NCI-H187 (cell line): ENCODE data around the gene CAMTA1.

Source experiments
- DNase-seq, 2 experiments: peaks; one replicate each; lab custom pipeline; 2025; lab: John Stamatoyannopoulos, UW

The CAMTA1 gene

DNA sequence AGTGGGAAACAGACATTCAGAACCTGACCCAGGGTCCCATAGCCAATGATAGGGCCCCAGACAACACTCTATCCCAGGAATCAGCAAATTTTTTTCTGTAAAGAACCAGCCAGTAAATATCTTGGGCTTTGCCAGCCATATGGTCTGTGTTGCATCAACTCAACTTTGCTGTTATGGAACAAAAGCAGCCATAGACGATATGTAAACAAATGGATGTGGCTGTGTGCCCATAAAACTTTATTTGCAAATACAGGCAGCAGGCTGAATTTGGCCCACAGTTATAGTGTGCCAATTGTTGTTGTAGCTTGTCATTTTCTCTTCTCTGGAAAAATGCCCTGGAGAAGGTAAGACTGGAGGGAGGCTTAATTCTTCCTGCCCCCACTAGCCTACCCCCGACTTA, 554.7 kb downstream of the CAMTA1 start:
- DNase-seq, result no peak

DNA sequence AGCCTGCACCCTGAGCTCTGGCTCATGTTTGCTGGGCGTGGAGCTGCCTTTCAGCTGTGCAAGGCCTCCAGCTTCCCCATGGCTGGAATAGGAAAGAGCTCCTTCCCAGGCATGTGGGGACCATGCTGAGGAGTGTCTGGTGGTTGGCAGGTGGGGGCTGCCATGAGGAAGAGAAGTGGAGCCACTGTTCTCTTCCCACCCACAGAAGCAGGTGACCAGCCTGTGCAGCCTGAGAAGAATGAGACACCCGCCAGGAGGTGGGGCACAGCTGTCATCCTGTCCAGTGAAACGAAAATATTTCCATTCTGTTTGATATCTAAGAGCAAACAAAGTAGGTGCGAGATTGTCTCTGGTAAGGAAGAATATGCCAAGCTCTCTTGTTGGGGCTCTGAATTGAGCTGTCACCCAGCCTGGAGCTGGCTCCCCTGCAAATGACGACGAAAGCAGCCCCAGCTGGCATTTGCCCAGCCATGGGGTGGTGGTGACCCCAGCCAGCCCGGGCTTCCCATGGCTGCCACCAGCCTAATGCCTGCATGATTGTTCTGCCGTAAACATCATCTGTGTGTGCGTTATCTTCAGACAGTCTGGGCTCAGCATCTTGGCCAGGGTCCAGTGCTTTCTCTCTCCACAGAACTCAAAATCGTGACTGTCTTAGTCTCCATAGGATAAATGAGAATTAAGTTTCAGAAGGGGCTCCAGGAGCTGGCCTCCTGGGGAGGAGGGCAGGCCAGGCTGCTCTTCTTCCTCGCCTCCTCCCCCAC, 556.1 kb downstream of the CAMTA1 start:
- no peak for DNase-seq

DNA sequence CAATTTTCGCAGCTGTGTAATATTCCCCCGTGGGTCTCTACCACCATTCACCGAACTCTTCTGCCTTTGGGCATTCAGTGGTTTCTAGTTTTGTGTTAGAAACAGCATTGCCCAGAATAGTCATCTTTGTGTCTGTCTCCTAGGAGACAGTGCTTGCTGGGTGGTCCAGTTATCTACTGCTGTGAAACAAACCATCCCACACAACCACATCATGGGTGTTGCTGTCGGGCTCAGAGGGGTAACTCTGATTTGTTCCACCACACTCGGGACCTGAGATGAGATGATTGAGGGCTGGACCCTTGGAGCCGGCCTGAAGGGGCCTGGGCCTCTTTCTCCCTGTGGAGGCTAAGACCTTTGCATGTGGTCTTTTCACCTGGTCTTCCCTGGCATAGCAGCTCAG, 558.6 kb downstream of the CAMTA1 start:
- DNase-seq, result no peak

DNA sequence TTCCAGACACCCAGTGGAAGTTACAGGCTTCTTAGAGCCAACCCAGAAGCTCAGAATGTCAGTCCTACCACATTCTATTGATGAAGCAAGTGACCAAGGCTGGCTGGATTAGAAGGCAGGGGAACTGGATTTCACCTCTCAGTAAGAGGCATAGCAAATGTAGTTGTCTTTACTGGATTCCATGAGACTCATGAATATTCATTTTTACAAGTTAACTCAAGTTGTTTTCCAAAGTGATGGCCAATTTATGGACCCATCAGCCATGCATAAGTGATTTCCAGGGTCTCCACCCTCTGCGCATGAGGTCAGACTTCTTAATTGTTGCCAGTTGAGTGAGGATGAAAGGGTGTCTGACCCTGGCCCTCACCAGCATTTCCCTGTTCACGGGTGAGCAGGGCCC, 559.0 kb downstream of the CAMTA1 start:
- no peak for DNase-seq

DNA sequence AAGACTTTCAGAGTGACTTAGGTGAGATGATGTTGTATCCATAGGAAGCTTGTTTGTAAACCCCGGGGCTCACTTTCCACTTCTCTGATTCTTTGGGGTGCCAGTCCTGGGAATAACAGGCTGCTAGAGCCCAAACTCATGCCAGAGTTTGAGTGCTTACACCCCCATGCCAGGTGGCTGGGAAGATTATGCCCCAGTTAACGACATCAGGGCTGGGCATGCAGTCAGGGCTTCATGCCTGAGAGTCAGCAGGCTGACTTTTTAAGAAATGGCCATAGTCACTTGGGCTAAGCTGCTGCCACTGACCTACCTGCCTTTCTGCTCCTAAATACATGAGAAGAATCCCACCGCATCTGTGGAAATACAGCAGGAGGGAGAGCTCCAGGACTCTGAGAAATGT, 560.3 kb downstream of the CAMTA1 start:
- no peak for DNase-seq

DNA sequence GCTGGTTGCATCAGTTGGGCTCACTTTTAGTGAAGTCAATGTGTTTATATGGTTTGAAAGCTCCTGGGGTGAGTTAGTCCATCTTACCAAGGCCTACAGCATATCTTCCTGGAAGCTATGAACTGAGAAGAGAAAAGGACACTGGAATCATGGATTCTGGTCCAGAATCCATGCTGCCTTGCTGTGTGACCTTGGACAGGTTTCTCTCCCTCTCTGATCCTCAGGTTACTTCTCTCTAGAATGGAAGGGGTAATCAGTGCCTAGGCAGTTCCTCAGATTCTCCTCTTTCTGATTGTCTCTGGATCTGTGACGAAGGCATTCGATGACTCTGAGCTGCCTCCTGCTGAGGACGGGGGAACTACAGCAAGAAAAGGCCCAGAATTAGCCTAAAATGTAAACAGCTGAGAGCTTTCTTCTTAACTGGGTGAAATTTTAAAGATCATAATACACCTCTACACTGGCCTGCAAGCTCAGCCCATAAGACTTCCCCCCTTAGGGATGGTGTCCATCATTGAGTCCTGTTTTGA, 560.9 kb downstream of the CAMTA1 start:
- DNase-seq, result no peak

DNA sequence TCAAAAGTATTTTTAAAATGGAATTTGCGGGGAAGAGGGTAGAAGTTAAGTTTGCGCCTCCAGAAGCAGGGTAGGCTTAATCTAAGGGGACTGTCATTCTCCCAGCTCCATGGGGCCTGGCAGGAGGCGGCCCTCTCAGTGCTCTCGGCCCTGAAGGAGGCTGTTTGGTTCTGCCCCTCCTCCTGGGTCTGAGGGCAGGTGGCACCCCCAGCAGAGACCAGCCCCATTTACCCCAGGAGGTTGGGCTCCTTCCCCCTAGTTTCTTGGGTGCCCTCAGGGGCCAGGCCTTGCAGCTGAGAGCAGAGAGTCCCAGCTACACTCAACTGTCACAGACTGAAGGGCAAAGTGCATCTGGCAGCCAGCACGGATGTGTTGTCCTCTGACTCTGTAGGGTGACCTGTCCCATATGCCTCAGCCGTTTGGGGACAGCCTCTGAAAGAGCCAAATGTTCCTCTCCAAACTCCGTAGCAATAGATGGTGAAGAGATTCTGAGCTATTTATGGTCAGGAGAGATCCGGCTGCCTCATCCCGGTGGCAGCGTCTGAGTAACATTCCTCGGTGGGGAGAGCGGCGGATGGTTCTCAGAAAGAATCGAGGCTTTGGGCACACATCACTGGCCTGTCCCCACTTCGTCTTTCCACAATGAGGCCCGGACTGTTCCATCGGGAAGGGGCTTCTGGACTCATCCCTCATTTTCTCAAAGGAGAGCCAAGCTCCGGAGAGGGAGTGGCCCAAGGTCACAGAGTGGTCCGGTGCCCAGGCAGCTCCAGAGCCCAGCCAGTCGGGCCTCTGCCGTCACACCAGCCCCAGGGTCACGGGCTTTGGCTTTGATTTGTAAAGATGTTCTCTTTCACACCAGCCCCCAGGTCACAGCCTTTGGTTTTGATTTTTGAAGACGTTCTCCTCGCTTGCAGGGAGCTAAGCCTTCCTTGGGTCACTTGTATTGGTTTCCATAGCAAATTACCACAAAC, 561.6 kb downstream of the CAMTA1 start:
- DNase-seq, result no peak

DNA sequence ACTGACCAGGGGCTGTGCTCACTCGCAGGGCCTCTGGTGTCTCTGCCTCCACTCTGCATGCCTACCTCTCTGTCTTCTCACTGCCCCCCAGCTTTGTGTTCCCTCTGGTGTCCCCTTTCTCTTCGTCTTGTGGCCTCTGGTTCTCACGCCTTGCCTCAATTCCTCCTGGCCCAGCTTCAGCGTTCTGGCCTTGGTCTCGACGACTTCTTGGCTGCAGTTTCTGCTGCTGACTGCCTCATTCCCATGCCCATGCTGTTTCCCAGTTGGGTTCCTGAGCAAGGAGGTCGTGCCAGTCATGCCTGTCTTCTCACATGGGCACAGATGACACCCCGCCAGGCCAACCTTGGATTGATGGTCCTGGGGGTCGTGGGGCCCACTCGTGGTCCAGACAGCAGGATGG, 562.8 kb downstream of the CAMTA1 start:
- DNase-seq, result no peak

DNA sequence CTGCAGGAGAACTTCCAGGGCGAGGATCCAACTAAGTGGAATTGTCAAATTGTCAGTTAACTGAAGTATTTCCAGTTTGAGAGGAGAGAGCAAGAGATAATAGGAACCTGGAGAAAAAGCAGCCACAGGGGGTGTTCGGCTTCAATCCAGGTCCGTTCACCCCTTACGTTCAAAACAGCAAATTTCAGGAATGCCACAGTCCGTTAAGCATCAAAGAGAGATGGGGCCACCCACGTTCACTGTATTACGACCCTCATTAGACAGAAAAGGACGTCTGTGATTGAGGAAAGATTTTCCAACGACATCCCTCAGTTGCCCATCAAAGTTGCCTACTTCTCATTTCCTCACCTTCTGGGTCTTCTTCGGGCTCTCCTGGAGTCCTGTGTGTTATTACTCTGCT, 563.3 kb downstream of the CAMTA1 start:
- no peak for DNase-seq

DNA sequence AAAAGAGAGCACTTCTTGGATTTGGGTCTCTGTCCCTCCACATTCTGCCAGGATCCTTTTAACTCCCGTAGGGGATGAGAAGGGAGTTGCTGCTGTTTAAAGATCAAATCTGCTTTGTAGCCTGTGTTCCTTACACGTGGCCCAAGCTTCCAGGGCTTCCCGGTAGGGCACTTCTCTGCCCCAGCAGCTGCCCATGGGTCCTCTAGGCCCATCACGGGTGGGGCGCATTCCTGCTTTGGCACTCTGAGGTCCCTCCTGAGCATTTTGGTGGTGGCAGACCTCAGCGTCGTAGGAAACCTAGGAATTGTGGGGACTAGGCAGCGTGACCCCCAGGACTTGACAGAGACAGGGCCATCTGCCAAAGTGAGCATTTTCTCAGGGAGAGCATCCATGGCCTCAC, 565.5 kb downstream of the CAMTA1 start:
- no peak for DNase-seq

DNA sequence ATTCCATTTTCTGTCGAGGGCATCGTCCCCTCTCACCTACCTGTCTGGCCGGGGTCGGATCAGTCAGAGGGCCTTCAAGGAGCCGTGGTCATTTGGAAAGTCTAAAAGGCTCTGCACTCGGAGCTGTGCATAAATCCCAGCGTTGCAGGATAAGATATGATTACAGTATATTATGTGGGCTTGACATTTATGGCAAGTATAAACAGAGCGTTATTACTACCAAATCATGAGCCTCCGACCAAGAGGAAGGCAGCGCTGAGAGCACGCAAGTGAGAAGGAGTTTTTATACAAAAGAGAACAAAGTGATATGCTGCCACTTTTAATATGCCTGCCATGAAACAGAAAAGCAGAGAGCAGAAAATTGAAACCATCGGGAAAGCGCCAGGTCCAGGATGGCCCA, 566.4 kb downstream of the CAMTA1 start:
- DNase-seq, result no peak

DNA sequence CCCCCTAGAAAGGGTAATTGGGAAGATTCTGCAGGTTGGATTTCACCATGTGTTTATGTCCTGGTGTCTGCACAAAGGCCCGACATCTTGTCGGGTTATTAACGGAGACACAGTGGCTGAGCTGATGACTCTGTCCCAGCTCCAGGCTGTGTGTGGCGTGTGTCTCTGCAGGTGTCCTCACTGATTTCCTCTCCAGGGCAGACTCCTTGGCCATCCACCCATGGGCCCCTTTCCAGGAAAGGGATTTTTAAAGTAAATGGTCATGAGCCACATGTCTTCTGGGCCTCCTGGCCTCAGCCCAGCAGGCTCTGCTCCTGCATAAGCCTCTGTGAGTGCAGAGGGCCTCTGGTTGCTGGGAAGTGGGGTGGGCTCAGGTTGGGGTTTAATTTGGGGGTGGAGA, 567.1 kb downstream of the CAMTA1 start:
- no peak for DNase-seq

DNA sequence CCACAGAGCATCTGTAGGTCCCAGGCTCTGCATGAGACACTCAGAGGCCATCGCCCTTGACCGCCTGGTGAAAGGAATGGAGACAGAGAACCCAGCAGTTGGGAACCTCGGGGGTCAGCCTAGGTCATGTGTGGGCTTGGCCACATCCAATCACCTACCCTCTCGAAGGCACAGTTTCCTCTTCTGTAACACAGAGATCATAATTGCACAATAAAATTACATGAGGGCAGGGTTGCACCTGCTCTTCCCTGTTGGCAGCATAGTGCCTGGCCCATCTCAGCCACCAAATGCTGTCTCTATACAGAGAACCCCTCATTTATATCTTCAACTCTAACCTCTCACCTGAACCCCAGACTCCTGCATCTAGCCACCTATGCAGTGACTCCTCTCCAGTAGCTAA, 567.7 kb downstream of the CAMTA1 start:
- DNase-seq, result no peak

DNA sequence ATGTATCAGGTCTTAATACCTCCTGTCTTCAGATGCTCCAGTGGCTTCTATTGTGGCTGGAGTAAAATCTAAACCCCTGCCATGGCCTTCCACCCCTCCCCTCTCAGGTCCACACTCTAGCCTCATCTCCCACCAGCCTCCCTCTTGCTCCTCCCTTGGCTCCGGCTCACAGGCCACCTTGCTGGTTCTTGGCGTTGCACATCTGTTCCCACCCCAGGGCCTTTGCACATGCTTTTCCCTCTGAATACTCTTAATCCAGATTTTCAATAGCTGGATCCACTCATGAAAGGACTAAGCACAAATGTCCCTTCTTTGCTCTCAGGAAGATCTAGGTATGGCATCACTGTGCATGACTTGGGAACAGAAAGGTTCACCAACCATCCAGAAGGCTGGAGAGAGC, 570.4 kb downstream of the CAMTA1 start:
- no peak for DNase-seq

DNA sequence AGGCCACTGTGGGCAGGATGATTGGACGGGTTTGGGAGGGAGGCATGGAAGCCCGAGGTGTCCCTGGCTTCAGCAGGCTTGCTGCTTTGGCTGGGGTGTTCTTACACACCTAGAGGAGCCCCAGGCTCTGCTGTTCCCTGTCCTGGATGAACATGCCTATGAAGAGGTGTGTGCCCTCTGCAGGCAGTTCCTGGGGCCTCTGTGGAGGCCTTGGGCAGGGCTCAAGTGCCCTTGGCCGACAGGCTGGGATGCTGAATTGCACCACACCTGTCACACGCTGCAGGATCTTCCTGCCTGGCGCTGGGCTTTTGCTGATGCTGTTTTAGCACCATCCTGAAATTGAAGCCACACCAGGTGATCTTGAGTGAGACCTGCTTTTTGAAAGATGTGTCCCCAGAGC, 570.8 kb downstream of the CAMTA1 start:
- peak; percentile 31 to 77 for DNase-seq

DNA sequence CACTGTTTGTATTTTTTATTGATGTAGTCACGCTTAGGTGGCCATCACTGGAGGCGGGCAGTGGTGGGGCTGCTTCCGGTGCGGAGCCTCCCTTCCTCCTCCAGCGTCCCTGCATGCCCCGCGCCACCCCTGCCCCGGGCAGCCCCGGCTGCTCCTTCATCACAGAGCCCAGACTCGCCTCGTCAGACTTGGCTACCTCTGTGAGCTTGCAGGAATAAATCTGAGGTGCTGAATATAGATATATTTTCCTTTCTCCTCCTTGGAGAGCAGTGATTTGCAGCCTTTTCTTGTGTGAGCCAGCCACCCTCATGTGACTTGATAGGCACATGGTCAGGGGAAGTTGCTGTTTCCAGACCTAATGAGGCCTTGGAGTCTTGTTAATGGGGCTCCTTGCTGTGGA, 573.2 kb downstream of the CAMTA1 start:
- no peak for DNase-seq

DNA sequence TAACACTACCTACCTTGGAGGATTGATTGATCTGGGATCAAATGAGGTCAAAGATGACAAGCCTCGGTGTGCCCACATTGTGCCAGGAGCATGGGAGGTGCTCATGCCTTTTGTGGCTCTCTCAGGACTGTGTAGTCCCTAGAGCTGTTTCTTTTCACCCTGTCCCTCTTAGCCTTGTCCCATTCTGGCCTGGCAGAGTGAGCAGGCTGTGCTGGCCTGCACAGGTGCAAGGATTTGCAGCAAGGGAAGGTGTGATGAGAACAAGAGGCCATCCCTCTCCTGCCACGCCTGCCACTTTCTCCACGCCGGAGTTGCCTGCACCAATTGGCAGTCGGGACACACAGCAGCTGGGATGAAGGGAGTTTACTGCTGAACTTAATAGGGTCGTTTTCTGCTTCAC, 575.3 kb downstream of the CAMTA1 start:
- DNase-seq, result no peak

DNA sequence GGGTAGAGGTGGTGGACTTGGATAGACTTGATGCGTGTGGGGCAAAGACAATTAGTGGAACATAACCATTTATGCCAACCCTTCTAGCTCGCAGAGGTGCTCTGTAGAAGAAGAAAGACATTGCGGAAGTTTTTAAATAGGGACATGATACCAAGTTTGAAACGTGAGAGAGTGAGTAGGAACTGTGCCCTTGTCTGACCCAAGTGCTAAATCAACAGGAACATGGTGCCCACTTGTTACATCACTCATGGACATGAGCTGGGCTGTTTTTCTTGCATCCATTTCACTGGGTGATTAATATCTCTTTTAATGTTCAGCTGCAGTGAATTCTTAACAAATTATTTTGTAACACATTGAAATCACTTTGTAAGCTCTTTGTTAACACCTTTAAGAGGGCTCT, 577.7 kb downstream of the CAMTA1 start:
- no peak for DNase-seq

DNA sequence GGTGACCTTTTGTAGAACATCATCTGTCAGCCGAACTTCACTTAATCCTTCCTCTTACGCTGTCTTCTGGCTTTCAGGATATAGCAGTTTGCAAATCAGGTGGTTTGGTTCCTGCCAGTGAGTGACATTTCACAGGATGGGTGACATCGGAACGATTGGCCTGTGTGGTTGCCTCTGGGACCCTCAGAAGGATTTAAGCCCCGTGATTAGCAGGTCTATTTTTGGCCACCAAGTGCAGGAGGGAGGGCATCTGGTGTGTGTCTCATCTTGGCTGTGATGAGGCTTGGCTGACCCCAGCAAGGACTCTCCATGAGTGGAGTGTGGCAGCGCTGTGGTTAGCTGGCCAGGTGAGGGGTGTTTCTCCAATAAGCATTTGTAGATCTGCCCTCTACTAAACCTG, 578.2 kb downstream of the CAMTA1 start:
- no peak for DNase-seq

DNA sequence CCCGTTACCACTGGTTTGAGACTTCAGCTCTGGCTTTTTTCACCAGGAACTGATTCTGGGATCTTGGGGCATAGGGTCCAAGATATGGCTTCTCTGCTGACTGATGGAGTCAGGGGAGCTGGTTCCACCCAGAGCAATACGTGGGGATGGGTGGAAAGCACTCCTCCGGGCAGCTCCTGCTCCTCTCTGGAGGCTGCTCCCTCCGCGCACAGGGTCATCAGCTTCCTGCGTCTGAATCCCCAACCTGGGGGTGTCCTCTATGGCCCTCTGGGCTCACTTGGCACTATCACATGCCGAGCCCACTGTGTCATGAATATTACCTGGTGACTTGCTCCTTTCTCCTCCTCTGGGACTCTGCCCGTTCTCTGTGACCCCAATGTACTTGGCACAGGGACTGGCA, 580.5 kb downstream of the CAMTA1 start:
- no peak for DNase-seq

DNA sequence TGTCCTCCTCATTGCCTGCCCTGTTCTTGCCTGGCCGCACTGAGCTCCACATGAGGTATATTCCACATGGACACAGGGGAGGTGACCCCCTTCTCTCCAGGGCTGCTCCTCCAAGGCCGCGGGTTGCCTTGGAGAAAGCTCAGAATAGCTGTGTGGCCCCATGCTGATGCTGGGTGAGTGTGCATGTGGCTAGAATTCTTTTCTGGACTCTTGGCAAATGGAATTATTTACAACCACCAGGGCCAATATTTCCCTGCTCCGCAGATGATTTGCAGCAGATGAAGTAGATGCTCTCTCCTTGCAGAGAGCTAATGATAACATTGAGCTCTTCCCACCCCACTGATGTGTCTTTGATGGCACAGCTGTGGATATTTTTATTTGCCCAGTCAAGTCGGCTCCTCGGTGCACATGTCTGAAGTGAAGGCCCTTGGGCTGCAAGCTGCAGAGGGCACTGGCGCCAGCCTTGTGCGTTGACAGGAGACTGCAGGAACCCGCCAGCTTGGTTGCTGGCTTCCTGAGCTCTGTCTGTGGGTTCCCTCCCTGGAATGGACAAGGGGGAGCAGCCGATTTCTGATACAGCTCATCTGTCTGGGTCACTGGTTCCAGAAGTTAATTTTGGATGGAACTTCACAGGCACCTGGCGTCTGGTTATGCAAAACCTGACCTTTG, 581.2 kb downstream of the CAMTA1 start:
- peak in 1 of 2 experiments; percentile 47 for DNase-seq

DNA sequence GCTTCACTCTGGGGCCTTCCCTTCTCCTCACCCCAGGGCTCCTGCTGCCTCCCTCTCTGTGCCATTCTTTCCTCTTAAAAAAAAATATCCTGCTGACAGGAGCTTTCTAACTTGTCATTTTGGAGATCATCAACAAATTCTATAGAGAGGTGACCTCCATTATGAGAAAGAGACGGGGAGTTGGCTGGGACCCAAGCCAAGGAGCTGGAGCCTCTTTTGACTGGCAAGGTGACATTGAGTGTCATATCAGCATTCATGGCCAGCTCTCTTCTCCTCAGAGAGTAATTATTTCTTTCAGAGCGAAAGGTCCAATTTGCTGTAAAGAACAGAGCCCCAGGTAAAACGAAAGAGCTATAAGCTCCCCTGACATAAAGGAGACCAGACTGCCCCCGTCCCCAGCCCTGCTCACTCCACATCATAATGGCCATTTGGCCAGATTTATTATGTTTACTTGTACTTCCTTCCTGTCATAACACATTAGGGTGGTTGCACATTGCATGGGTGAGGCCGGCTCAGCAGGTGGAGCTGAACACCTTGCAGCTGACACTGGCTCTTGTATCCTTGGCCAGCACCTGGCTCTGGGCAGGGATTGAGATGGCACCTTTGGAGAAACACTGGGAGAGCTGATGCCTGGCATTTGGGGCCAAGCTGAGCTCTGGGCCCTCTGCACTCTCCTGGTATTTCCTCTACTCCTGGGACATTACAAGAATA, 581.9 kb downstream of the CAMTA1 start:
- peak; percentile 71 to 89 for DNase-seq
